GM19025 (cell line): Measurements from ENCODE around the gene SLIT3.

Experiments used
- ATAC-seq: cut with Tn5 transposase; IDR thresholded peaks from one replicate; pipeline ENCODE4 v1.9.1; 2021; ENCODE audit warnings: mild to moderate bottlenecking, low read depth, moderate library complexity; ENCODE audit not compliant: unreplicated experiment

Gene SLIT3

GRCh38 chr5:169272111-169272510, 28.8 kb downstream of the SLIT3 start:
- no peak for ATAC-seq

DNA sequence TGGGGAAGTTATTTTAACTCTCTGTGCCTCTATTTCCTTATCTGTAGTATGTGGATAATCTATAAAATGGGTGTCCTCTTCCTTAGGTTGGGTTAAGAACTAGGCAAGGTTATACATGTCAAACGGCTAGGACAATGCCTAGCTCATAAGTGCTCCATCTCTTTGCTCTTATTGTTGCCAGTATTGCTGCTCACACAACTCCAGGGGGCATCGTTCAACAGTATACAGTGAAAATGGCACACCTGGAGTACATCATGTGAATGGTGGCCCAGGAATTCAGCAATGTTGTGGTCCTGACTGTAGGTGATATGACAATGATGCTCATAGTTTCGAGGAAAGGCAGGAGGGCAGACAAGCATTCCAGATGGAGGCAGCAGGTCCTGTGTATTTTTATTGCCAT, 30.1 kb downstream of the SLIT3 start:
- ATAC-seq = no peak

DNA sequence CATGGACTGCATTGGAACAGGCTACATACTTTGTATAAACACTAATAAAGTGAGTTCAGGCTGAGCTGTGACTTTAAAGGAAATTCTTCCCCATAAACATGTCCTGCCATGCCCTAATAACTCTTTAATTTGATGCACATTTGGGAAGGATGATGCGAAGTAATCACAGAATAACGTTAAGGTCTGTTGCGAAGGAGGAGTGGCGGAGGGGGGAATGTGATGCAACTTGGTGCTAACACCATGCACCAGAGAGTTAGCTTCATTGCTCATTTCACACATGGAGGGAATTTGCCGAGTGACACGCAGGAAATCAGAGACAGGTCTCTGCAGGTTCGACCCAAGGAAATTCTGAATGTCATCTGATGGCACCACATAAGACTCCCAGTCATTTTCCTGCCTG, 32.9 kb downstream of the SLIT3 start:
- no peak for ATAC-seq

GRCh38 chr5:169265888-169266287, 35.1 kb downstream of the SLIT3 start:
- ATAC-seq = no peak

DNA sequence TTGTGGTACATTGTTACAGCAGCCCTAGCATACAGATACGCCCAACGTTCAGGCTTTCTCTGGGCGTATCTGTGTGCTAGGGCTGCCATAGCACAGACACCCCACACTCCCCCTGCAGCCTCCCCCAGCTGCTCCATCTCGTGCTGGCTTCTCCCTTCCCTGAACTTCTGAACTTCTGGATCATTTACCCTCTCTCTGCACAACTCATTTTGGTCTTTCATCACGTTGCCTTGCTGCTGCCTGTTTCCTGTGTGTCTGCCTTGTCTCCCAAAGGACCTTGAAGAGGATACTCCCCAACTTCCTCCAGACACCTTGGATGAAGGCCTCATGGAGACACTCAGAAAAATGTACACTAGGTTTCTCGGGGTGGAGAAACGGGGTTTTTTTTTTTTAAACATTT, 37.3 kb downstream of the SLIT3 start:
- no peak for ATAC-seq

- ATAC-seq = no peak
Measured at GRCh38 chr5:169260896-169261569, 39.9 kb downstream of the SLIT3 start.

- no peak for ATAC-seq
Measured at GRCh38 chr5:169258372-169259000, 42.5 kb downstream of the SLIT3 start.

- no peak for ATAC-seq
Measured at GRCh38 chr5:169256191-169256590, 44.7 kb downstream of the SLIT3 start.

DNA sequence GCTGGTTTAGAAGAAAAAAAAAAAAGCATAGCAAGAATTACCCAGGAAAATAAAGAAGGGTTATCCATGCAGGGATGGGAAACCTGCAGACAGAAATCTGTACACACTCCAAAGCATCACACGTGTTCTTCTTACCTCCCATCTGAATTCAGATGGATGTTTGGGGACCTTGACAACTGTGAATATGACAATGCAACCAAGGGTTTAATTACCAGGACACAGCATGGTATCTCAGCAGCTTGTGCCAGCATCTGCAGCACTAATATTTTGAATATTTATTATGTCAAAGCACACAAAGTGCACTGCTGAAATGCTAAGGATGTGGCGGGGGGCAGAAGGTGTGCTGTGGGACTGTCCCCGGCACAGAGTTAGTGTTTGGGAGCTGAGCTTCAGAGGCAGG, 47.9 kb downstream of the SLIT3 start:
- no peak for ATAC-seq

DNA sequence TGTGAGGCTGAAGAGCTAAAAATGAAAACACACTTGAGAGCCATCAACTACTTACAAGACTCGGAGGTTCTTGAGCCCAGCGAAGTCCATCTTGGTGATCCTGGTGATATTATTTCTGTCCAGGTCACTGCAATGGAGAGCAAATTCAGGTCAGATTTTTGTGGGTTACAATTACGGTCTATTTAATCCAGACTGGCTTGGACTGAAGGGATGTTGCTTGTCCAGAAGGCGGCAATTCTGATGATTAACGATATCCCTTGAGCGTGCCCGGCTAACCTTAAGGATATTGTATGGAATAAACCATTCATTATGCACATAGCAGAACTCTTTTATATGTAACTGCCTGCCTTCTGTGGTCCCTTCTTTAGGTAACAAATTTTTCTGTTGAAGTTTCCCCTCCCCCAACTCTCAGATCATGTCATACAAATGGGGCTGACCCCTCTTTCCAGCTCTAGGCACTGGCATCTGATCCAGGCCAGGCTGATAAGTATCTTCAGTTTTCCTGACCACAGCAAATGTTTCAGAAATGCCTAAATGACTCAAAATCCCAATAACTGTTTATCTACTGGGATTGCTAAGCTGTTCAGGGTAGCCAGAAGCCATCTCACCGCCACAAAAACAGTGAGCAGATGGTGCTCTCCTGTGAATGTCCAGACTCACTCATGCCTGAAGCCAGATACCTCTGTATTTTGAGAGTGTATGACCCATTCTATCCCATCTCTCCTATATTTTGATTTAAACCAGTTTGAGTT, 49.4 kb downstream of the SLIT3 start:
- ATAC-seq = no peak

GRCh38 chr5:169250887-169251286, 50.1 kb downstream of the SLIT3 start:
- ATAC-seq = no peak

- ATAC-seq = no peak
Measured at GRCh38 chr5:169248996-169249395, 51.9 kb downstream of the SLIT3 start.

GRCh38 chr5:169248550-169248949, 52.4 kb downstream of the SLIT3 start:
- ATAC-seq = no peak

DNA sequence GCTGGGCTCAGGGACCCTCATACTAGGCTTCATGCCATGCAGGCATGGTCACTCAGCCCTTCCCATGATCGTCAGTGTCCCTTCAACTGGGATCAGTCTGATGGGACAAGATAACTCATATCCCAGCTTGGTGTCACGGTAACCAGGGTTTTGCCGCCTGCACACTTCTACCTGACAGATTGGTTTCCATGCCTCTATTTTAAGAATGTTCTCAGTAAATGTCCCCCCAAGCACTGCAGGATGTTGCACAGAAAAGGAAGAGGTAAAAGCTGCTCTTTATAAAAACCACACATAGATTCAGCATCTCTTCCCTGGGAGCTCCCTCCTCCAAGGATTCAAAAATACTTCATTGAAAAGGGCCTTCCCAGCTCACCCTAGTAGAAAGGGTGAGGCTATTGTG, 56.1 kb downstream of the SLIT3 start:
- no peak for ATAC-seq

GRCh38 chr5:169243651-169244422, 57.1 kb downstream of the SLIT3 start:
- ATAC-seq = no peak

DNA sequence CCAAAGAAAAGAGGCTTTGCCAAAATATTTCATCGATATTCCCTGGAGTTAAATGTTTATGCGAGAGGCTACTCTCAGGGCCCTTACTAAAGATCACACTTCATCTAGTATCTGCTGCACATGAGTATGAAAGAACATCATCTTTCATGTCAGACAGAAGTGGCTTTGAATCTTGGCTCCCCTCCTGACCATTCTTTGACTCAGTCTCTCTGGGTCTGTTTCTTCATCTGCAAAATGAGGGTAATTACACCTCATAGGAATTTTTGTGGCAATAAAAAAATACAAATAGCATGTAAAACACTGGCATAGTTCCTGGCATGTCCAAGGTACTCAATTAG, 58.1 kb downstream of the SLIT3 start:
- ATAC-seq = no peak

GRCh38 chr5:169242175-169242848, 58.6 kb downstream of the SLIT3 start:
- no peak for ATAC-seq

DNA sequence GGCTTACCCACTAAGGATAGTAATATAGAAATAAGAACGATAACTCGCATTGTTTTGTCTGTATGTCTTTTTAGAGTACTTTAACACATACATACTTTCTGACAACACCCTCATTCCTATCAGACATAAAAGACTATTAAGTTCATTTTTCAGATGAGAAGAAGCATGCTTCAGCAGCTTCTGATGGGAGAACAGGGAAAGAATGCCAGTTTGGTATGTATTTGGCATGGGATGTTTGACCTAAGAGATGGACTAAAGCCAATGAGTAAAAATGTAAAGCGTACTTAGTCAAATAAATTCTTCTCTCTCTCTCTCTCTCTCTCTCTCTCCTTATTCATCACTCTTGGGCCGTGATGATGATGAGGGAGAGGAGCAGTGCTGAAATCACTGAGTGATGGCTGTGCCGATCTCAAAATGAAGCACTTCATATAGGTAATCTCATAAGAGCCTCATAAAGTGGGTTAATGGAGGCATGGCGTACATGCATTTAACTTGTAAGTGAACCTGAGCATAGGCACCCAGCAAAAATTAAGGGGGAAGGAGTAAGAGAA, 71.5 kb downstream of the SLIT3 start:
- no peak for ATAC-seq

DNA sequence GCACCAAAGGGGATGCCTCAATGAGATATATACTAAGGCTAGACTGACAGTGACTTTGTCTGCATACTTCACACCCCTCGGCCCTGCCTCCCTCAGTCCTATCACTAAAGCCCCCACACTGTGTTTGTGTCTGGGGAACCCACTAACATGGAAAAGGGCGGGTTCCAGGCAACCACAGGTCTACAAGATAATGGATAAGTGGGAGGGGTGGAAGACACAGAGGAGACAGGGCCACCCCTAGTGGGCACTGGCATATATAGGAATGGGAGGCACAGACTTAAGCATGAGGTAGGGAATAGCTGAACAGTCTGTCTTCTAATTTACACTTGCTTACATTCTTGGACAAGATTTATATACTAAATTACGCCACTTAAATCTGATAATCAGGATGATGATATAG, 74.0 kb downstream of the SLIT3 start:
- ATAC-seq = no peak

GRCh38 chr5:169225830-169226356, 75.0 kb downstream of the SLIT3 start:
- no peak for ATAC-seq
